Activated naive CD8-positive, alpha-beta T cell treated with anti-CD3 and anti-CD28 coated beads, Interleukin-2, amount 50 U/mL, for 16 hours (primary cell): Measurements from ENCODE around the gene FRMPD4.

ENCODE experiments used
- DNase-seq: peaks from one replicate; pipeline ENCODE4 v3.0.0-alpha.2; 2020; ENCODE audit warnings: low read depth, low spot score

FRMPD4 gene

GRCh38 chrX:12301288-12301687, 163.0 kb downstream of the FRMPD4 start:
- DNase-seq: no peak

- DNase-seq: no peak
Observed at GRCh38 chrX:12304261-12304660, 166.0 kb downstream of the FRMPD4 start.

- no peak for DNase-seq
Observed at GRCh38 chrX:12307961-12308360, 169.7 kb downstream of the FRMPD4 start.

GRCh38 chrX:12308420-12308819, 170.1 kb downstream of the FRMPD4 start:
- no peak for DNase-seq

GRCh38 chrX:12309040-12309743, 170.9 kb downstream of the FRMPD4 start:
- DNase-seq: no peak

- DNase-seq: no peak
Observed at GRCh38 chrX:12309744-12310076, 171.4 kb downstream of the FRMPD4 start.

- no peak for DNase-seq
Observed at GRCh38 chrX:12314651-12315050, 176.4 kb downstream of the FRMPD4 start.

GRCh38 chrX:12315526-12315925, 177.3 kb downstream of the FRMPD4 start:
- no peak for DNase-seq

- no peak for DNase-seq
Observed at GRCh38 chrX:12319003-12319519, 180.8 kb downstream of the FRMPD4 start.

- no peak for DNase-seq
Observed at GRCh38 chrX:12319992-12320391, 181.7 kb downstream of the FRMPD4 start.

- DNase-seq: no peak
Observed at GRCh38 chrX:12322031-12322430, 183.8 kb downstream of the FRMPD4 start.

GRCh38 chrX:12325171-12325570, 186.9 kb downstream of the FRMPD4 start:
- no peak for DNase-seq

- no peak for DNase-seq
Observed at GRCh38 chrX:12327836-12328235, 189.6 kb downstream of the FRMPD4 start.

GRCh38 chrX:12329476-12329875, 191.2 kb downstream of the FRMPD4 start:
- no peak for DNase-seq

GRCh38 chrX:12330841-12331240, 192.6 kb downstream of the FRMPD4 start:
- DNase-seq: no peak

- DNase-seq: no peak
Observed at GRCh38 chrX:12332786-12333347, 194.6 kb downstream of the FRMPD4 start.

GRCh38 chrX:12339921-12340320, 201.6 kb downstream of the FRMPD4 start:
- no peak for DNase-seq

GRCh38 chrX:12344954-12345353, 206.7 kb downstream of the FRMPD4 start:
- DNase-seq: no peak

- no peak for DNase-seq
Observed at GRCh38 chrX:12349201-12349600, 210.9 kb downstream of the FRMPD4 start.

GRCh38 chrX:12352922-12353321, 214.6 kb downstream of the FRMPD4 start:
- no peak for DNase-seq

GRCh38 chrX:12360383-12360782, 222.1 kb downstream of the FRMPD4 start:
- no peak for DNase-seq

GRCh38 chrX:12360986-12361598, 222.8 kb downstream of the FRMPD4 start:
- no peak for DNase-seq

- DNase-seq: no peak
Observed at GRCh38 chrX:12363216-12363615, 224.9 kb downstream of the FRMPD4 start.
